Measurements from ENCODE around the gene BCL6B.

BCL6B gene

GRCh38 chr17:7060165-7060891 lies 37.5 kb downstream of the BCL6B start:
- peak in 1 of 2 experiments; percentile 17 for DNase-seq (ENCODE audit: low read depth in 2 of 2)

GRCh38 chr17:7063518-7064094 lies 40.8 kb downstream of the BCL6B start:
- no peak for DNase-seq (ENCODE audit: low read depth in 2 of 2)

- no peak for DNase-seq (ENCODE audit: low read depth in 2 of 2)
These were observed 41.4 kb downstream of the BCL6B start for GRCh38 chr17:7064261-7064660.

GRCh38 chr17:7067198-7067597 lies 44.3 kb downstream of the BCL6B start:
- no peak for DNase-seq (ENCODE audit: low read depth in 2 of 2)

- DNase-seq (ENCODE audit: low read depth in 2 of 2) = no peak
These were observed 45.4 kb downstream of the BCL6B start for GRCh38 chr17:7068268-7068667.

- DNase-seq (ENCODE audit: low read depth in 2 of 2) = no peak
These were observed 47.9 kb downstream of the BCL6B start for GRCh38 chr17:7070712-7071111.

- DNase-seq (ENCODE audit: low read depth in 2 of 2) = no peak
These were observed 49.6 kb downstream of the BCL6B start for GRCh38 chr17:7072406-7072805.

- DNase-seq (ENCODE audit: low read depth in 2 of 2) = no peak
These were observed 52.1 kb downstream of the BCL6B start for GRCh38 chr17:7074931-7075330.

- no peak for DNase-seq (ENCODE audit: low read depth in 2 of 2)
These were observed 55.2 kb downstream of the BCL6B start for GRCh38 chr17:7077911-7078546.

GRCh38 chr17:7078711-7079110 lies 55.9 kb downstream of the BCL6B start:
- DNase-seq (ENCODE audit: low read depth in 2 of 2) = no peak
